ENCODE measurements around the gene STK35. TPM values are rescaled to one million over a fixed set of nuclear protein-coding genes. Genes with fewer than 3 reads are reported as not detected.
A peak's percentile ranks its signal among the peaks of the same experiment; 100 is the strongest.

STK35 gene
- total RNA-seq, 1 donor from 2014 or later = 16.3 TPM

- TF ChIP-seq, protein P1, sequence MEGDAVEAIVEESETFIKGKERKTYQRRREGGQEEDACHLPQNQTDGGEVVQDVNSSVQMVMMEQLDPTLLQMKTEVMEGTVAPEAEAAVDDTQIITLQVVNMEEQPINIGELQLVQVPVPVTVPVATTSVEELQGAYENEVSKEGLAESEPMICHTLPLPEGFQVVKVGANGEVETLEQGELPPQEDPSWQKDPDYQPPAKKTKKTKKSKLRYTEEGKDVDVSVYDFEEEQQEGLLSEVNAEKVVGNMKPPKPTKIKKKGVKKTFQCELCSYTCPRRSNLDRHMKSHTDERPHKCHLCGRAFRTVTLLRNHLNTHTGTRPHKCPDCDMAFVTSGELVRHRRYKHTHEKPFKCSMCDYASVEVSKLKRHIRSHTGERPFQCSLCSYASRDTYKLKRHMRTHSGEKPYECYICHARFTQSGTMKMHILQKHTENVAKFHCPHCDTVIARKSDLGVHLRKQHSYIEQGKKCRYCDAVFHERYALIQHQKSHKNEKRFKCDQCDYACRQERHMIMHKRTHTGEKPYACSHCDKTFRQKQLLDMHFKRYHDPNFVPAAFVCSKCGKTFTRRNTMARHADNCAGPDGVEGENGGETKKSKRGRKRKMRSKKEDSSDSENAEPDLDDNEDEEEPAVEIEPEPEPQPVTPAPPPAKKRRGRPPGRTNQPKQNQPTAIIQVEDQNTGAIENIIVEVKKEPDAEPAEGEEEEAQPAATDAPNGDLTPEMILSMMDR (IDR thresholded peaks at IDR 0.05) = peak; percentile 10
- Mint-ChIP-seq H3K4me1 (ENCODE audit: unreplicated experiment) (no peaks in the 10 kb centered on the region), H3K4me3 (ENCODE audit: unreplicated experiment) (no peak overlapping the region), H3K27me3 (ENCODE audit: unreplicated experiment) (peaks cover 52% of the 10 kb centered on the region), H3K27ac (ENCODE audit: unreplicated experiment) (no peak overlapping the region), H3K9me3 (ENCODE audit: unreplicated experiment) (no peaks in the 10 kb centered on the region), H3K36me3 (ENCODE audit: unreplicated experiment) (no peaks in the 10 kb centered on the region)
- no peak for DNase-seq (ENCODE audit: extremely low spot score, unreplicated experiment)
These were observed 15.2 kb upstream of the STK35 start for GRCh38 chr20:2086177-2086979.

GRCh38 chr20:2086980-2087377 is 14.6 kb upstream of the STK35 start:
- TF ChIP-seq, protein P1 (IDR thresholded peaks at IDR 0.05) = no peak
- H3K9me3 Mint-ChIP-seq (ENCODE audit: unreplicated experiment) = no peaks in the 10 kb centered on the region
- peaks cover 50% of the 10 kb centered on the region for H3K27me3 Mint-ChIP-seq (ENCODE audit: unreplicated experiment)
- H3K4me1 Mint-ChIP-seq (ENCODE audit: unreplicated experiment) = no peaks in the 10 kb centered on the region
- H3K27ac Mint-ChIP-seq (ENCODE audit: unreplicated experiment) = no peak overlapping the region
- peak; percentile 32 for DNase-seq (ENCODE audit: extremely low spot score, unreplicated experiment)
- no peak overlapping the region for H3K4me3 Mint-ChIP-seq (ENCODE audit: unreplicated experiment)
- no peaks in the 10 kb centered on the region for H3K36me3 Mint-ChIP-seq (ENCODE audit: unreplicated experiment)

GRCh38 chr20:2088891-2089290 is 12.7 kb upstream of the STK35 start:
- Mint-ChIP-seq H3K27ac (ENCODE audit: unreplicated experiment) (no peak overlapping the region), H3K9me3 (ENCODE audit: unreplicated experiment) (no peaks in the 10 kb centered on the region), H3K27me3 (ENCODE audit: unreplicated experiment) (peaks cover 53% of the 10 kb centered on the region), H3K4me3 (ENCODE audit: unreplicated experiment) (no peak overlapping the region), H3K36me3 (ENCODE audit: unreplicated experiment) (no peaks in the 10 kb centered on the region), H3K4me1 (ENCODE audit: unreplicated experiment) (no peaks in the 10 kb centered on the region)
- TF ChIP-seq, protein P1 (IDR thresholded peaks at IDR 0.05) = no peak
- no peak for DNase-seq (ENCODE audit: extremely low spot score, unreplicated experiment)

GRCh38 chr20:2089447-2089846 is 12.2 kb upstream of the STK35 start:
- Mint-ChIP-seq H3K36me3 (ENCODE audit: unreplicated experiment) (no peaks in the 10 kb centered on the region), H3K9me3 (ENCODE audit: unreplicated experiment) (no peaks in the 10 kb centered on the region), H3K27me3 (ENCODE audit: unreplicated experiment) (peaks cover 58% of the 10 kb centered on the region), H3K4me1 (ENCODE audit: unreplicated experiment) (no peaks in the 10 kb centered on the region), H3K4me3 (ENCODE audit: unreplicated experiment) (no peak overlapping the region), H3K27ac (ENCODE audit: unreplicated experiment) (no peak overlapping the region)
- DNase-seq (ENCODE audit: extremely low spot score, unreplicated experiment) = peak; percentile 2
- TF ChIP-seq, protein P1 (IDR thresholded peaks at IDR 0.05) = no peak

GRCh38 chr20:2093159-2093781 is 8.4 kb upstream of the STK35 start:
- peaks cover 51% of the 10 kb centered on the region for H3K27me3 Mint-ChIP-seq (ENCODE audit: unreplicated experiment)
- TF ChIP-seq, protein P1 (IDR thresholded peaks at IDR 0.05) = peak; percentile 46
- H3K9me3 Mint-ChIP-seq (ENCODE audit: unreplicated experiment) = no peaks in the 10 kb centered on the region
- no peaks in the 10 kb centered on the region for H3K4me1 Mint-ChIP-seq (ENCODE audit: unreplicated experiment)
- no peaks in the 10 kb centered on the region for H3K36me3 Mint-ChIP-seq (ENCODE audit: unreplicated experiment)
- no peak for DNase-seq (ENCODE audit: extremely low spot score, unreplicated experiment)
- no peak overlapping the region for H3K4me3 Mint-ChIP-seq (ENCODE audit: unreplicated experiment)
- H3K27ac Mint-ChIP-seq (ENCODE audit: unreplicated experiment) = no peak overlapping the region
